Endothelial cell of umbilical vein (primary cell): ENCODE data around the gene KRCC1. TPM values are rescaled to one million over a fixed set of nuclear protein-coding genes. Genes with fewer than 3 reads are reported as not detected.

Source experiments
- BruUV-seq: library from RNA; stranded (reverse); fragments of 400-500 nt; replicated peaks from 2 replicates; lab custom pipeline; 2021; lab: Mats Ljungman, UMichigan
- CTCF ChIA-PET: fragments of 300-600, 350-600 bp; sonication (Branson Sonifier 250); formaldehyde crosslinking; loops from one replicate; lab custom pipeline; 2021; ENCODE audit warnings: antibody characterized with exemption, inconsistent platforms; lab: Charles Lee
- POLR2A ChIA-PET: fragments of 300-600, 350-600 bp; sonication (Branson Sonifier 250); formaldehyde crosslinking; loops from one replicate; lab custom pipeline; 2021; ENCODE audit warnings: antibody characterized with exemption, inconsistent platforms; lab: Charles Lee
- DNase-seq: peaks from one replicate; pipeline ENCODE4 v3.0.0-alpha.2; 2011; ENCODE audit warnings: low read depth, low spot score
- FAIRE-seq: peaks from 2 replicates; lab custom pipeline; 2011; peaks lifted over from hg19 to GRCh38; lab: Jason Lieb, UNC
- H2AFZ ChIP-seq: 2 replicates; pipeline ENCODE4 v1.6.0; 2012; ENCODE audit warnings: low read depth, low read length, control low read depth, inconsistent platforms
- H3K27ac ChIP-seq: 2 replicates; pipeline ENCODE4 v1.5.1; 2011; ENCODE audit warnings: low read depth, mild to moderate bottlenecking, control low read depth, low read length, moderate library complexity; ENCODE audit not compliant: insufficient read depth
- H3K27me3 ChIP-seq, 2 experiments: 2 replicates each; pipeline versions ENCODE4 v1.6.0 to v1.6.1; 2011; ENCODE audit warnings: low read length in 2 of 2, mixed read lengths in 1 of 2; ENCODE audit not compliant: control insufficient read depth in 2 of 2, insufficient read depth in 2 of 2
- H3K36me3 ChIP-seq, 2 experiments: 2 replicates in 1 of 2; 3 replicates in 1 of 2; pipeline ENCODE4 v1.5.1; 2011; ENCODE audit warnings: low read length in 2 of 2, mild to moderate bottlenecking in 1 of 2, moderate library complexity in 1 of 2; ENCODE audit not compliant: control insufficient read depth in 2 of 2, insufficient read depth in 2 of 2; ENCODE audit errors: extremely low read depth in 1 of 2
- H3K4me1 ChIP-seq: 3 replicates; pipeline ENCODE4 v1.5.1; 2011; ENCODE audit warnings: mild to moderate bottlenecking, low read length; ENCODE audit not compliant: control insufficient read depth, insufficient read depth; ENCODE audit errors: extremely low read depth
- H3K4me2 ChIP-seq: 2 replicates; pipeline ENCODE4 v1.6.1; 2011; ENCODE audit warnings: low read length, control low read depth, mixed read lengths; ENCODE audit not compliant: insufficient read depth
- H3K4me3 ChIP-seq, 3 experiments: fragments of 200-600 bp in 1 of 3; sonication (generic), shearing (Covaris generic) in 1 of 3; replicated peaks in 1 of 3; 2 replicates each; pipeline ENCODE4 v1.5.1; 2011 to 2016; ENCODE audit warnings: control low read depth in 3 of 3, low read length in 3 of 3, mild to moderate bottlenecking in 2 of 3, inconsistent platforms in 1 of 3, low read depth in 1 of 3, moderate library complexity in 1 of 3; ENCODE audit not compliant: insufficient read depth in 1 of 3
- H3K79me2 ChIP-seq: 2 replicates; pipeline ENCODE4 v1.6.0; 2012; ENCODE audit warnings: low read length, inconsistent platforms; ENCODE audit not compliant: control insufficient read depth, insufficient read depth
- H3K9ac ChIP-seq: replicated peaks from 2 replicates; pipeline ENCODE3; 2011; ENCODE audit warnings: low read length, control low read depth; ENCODE audit not compliant: insufficient read depth; ENCODE audit errors: extremely low read depth
- H3K9me1 ChIP-seq: replicated peaks from 3 replicates; pipeline ENCODE4 v1.6.0; 2011; ENCODE audit warnings: mild to moderate bottlenecking, low read length; ENCODE audit not compliant: control insufficient read depth, insufficient read depth; ENCODE audit errors: extremely low read depth
- H3K9me3 ChIP-seq: replicated peaks from 2 replicates; pipeline ENCODE4 v1.5.1; 2012; ENCODE audit warnings: low read length, inconsistent platforms; ENCODE audit not compliant: control insufficient read depth, insufficient read depth
- H4K20me1 ChIP-seq: replicated peaks from 2 replicates; pipeline ENCODE3; 2011; ENCODE audit warnings: mild to moderate bottlenecking, low read length; ENCODE audit not compliant: control insufficient read depth, insufficient read depth; ENCODE audit errors: extremely low read depth
- CTCF ChIP-seq, 2 donors: IDR thresholded peaks; 1 replicate in 1 of 2; 2 replicates in 1 of 2; pipeline ENCODE4 v1.5.1; 2011; ENCODE audit warnings: low read length in 2 of 2, mild to moderate bottlenecking in 2 of 2, moderate library complexity in 2 of 2, control low read depth in 1 of 2, inconsistent platforms in 1 of 2, low read depth in 1 of 2; ENCODE audit not compliant: insufficient read depth in 1 of 2; ENCODE audit errors: extremely low read depth in 1 of 2
- EZH2 ChIP-seq: IDR thresholded peaks from 2 replicates; pipeline ENCODE4 v1.6.1; 2012; ENCODE audit warnings: borderline replicate concordance, low read depth, mild to moderate bottlenecking, moderate library complexity, low read length, inconsistent platforms; ENCODE audit not compliant: severe bottlenecking
- FOS ChIP-seq: IDR thresholded peaks from 2 replicates; pipeline ENCODE4 v1.6.1; 2011; ENCODE audit warnings: mild to moderate bottlenecking, low read length, moderate library complexity, borderline replicate concordance; ENCODE audit not compliant: insufficient read depth
- GATA2 ChIP-seq: IDR thresholded peaks from 2 replicates; pipeline ENCODE4 v1.7.0; 2011; ENCODE audit warnings: low read depth, mild to moderate bottlenecking, moderate library complexity, mixed read lengths, low read length; ENCODE audit not compliant: insufficient read length, insufficient read depth
- JUN ChIP-seq: IDR thresholded peaks from 2 replicates; pipeline ENCODE4 v1.6.1; 2011; ENCODE audit warnings: borderline replicate concordance, low read depth; ENCODE audit not compliant: insufficient read length, insufficient read depth
- MAX ChIP-seq: IDR thresholded peaks from 2 replicates; pipeline ENCODE4 v1.6.1; 2011; ENCODE audit not compliant: insufficient read depth, insufficient read length
- MYC ChIP-seq: IDR thresholded peaks from one replicate; pipeline ENCODE4 v1.6.1; 2011; ENCODE audit warnings: mild to moderate bottlenecking, low read depth, low read length
- POLR2A ChIP-seq: IDR thresholded peaks from 2 replicates; pipeline ENCODE4 v1.6.1; 2012; ENCODE audit warnings: low read depth, mild to moderate bottlenecking, control low read depth, low read length
- POLR2AphosphoS5 ChIP-seq: IDR thresholded peaks from 2 replicates; pipeline ENCODE4 v1.6.1; 2012; ENCODE audit warnings: low read depth, mild to moderate bottlenecking, control low read depth, low read length, moderate library complexity; ENCODE audit not compliant: insufficient read depth
- dilution Hi-C: fragments of 300-500 bp; cut with MboI; formaldehyde crosslinking; loops from one replicate; pipeline ENCODE4 v1.15.0; 2019; ENCODE audit warnings: low sequenced_read_pairs; ENCODE audit not compliant: extremely low pct_ligation_motif_present
- intact Hi-C: fragments of 100-400 bp; cut with micrococcal nuclease; formaldehyde crosslinking; loops from one replicate; pipeline ENCODE4 v1.10.0; 2022
- polyA plus RNA-seq, 4 experiments: library from polyadenylated mRNA; depleted of rRNA in 3 of 4; stranded (reverse) in 3 of 4; unstranded in 1 of 4; fragments of >200 nt; gene quantifications; 2 replicates each; pipeline versions ENCODE4 v1.2.1 to v1.2.3, GENCODE V29; 2011 to 2012; ENCODE audit warnings: missing spikeins in 1 of 4
- total RNA-seq: library from RNA; stranded (reverse); gene quantifications from 2 replicates; pipeline ENCODE4 v1.2.3, GENCODE V29; 2021

The KRCC1 gene
- total and polyA plus RNA-seq, 2 donors (not counting 3 experiments of a cell fraction or from before 2014, with no cell fraction given) = 7.4 to 15.0 TPM

GRCh38 chr2:88068044-88068443 is 12.5 kb upstream of the KRCC1 start:
- CTCF ChIA-PET = interaction anchor here (1.0 kb wide), 1 partner anchor 37 kb away, joined by 3 read pairs; no protein-coding TSS in a partner anchor
- TF ChIP-seq POLR2AphosphoS5 (no peak), MAX (no peak), FOS (no peak), MYC (no peak), CTCF (IDR thresholded peaks at IDR 0.05; ENCODE audit: extremely low read depth in 1 of 2, insufficient read depth in 1 of 2, low read depth in 1 of 2, low read length in 2 of 2) (no peak), GATA2 (no peak), POLR2A (no peak), EZH2 (no peak), JUN (no peak)
- H3K4me2 ChIP-seq = no peak overlapping the region

More at GRCh38 chr2:88068044-88068443, 12.5 kb upstream of the KRCC1 start:
- no TSS peak for BruUV-seq
- intact Hi-C loops (no loop called here), dilution Hi-C loops (no loop called here)
- Histone ChIP-seq H3K9me1 (no peaks in the 10 kb centered on the region), H3K4me1 (no peaks in the 10 kb centered on the region), H3K9me3 (no peaks in the 10 kb centered on the region), H2AFZ (no peak overlapping the region), H4K20me1 (no peaks in the 10 kb centered on the region), H3K36me3 (no peaks in the 10 kb centered on the region), H3K4me3 (no peak overlapping the region), H3K79me2 (no peaks in the 10 kb centered on the region), H3K27me3 (peaks cover under 1 to 6% of the 10 kb centered on the region in 2 experiments), H3K9ac (no peak overlapping the region), H3K27ac (no peak overlapping the region)
- DNase-seq (no peak), FAIRE-seq (no peak)
- POLR2A ChIA-PET = no interaction called here
